HG03280 (cell line): Measurements from ENCODE around the gene TRPM7.
"Not testable (repeated sequence)": the region's sequence is repeated elsewhere in the genome, so short reads cannot be mapped to it uniquely, and the experiment has no call there.

Source experiments
- ATAC-seq: cut with Tn5 transposase; IDR thresholded peaks from one replicate; pipeline ENCODE4 v1.9.1; 2021; ENCODE audit warnings: mild to moderate bottlenecking, moderate library complexity; ENCODE audit not compliant: unreplicated experiment

Gene TRPM7

GRCh38 chr15:50590288-50590687, 96.3 kb downstream of the TRPM7 start:
- ATAC-seq, result no peak

- no peak for ATAC-seq
Observed at GRCh38 chr15:50577492-50577891, 109.1 kb downstream of the TRPM7 start.

DNA sequence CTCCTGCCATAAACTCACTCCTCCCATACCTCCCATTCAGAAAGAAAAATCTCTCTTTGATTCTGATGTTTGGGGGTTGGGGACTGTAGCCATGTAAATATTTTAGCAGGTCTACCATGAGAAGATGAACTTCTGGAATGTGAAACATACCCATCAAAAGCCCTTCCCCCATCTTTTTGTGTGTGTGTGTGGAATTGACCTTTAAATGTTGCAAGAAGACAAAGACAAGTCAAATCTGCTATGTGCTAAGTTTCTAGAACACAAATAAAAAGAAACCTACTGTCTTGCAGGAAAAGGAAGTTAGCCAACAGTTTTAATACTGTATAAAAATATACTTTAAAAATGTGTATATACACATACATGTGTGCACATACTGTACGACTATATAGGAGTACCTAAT, 110.4 kb downstream of the TRPM7 start:
- no peak for ATAC-seq

DNA sequence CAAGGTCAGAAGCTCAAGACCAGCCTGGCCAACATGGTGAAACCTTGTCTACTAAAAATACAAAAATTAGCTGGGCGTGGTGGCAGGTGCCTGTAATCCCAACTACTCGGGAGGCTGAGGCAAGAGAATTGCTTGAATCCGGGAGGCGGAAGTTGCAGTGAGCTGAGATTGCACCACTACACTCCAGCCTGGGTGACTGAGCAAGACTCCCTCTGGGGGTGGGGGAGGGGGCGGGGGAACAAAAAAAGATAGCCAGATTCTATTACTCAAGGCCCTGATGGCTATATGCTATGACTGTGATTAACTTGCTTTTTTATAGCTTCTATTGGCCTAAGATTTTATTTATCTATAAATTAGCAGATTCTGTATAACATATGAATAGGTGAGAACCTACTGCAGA, 112.8 kb downstream of the TRPM7 start:
- not testable (repeated sequence) for ATAC-seq

- no peak for ATAC-seq
Observed at GRCh38 chr15:50563756-50564155, 122.8 kb downstream of the TRPM7 start.

DNA sequence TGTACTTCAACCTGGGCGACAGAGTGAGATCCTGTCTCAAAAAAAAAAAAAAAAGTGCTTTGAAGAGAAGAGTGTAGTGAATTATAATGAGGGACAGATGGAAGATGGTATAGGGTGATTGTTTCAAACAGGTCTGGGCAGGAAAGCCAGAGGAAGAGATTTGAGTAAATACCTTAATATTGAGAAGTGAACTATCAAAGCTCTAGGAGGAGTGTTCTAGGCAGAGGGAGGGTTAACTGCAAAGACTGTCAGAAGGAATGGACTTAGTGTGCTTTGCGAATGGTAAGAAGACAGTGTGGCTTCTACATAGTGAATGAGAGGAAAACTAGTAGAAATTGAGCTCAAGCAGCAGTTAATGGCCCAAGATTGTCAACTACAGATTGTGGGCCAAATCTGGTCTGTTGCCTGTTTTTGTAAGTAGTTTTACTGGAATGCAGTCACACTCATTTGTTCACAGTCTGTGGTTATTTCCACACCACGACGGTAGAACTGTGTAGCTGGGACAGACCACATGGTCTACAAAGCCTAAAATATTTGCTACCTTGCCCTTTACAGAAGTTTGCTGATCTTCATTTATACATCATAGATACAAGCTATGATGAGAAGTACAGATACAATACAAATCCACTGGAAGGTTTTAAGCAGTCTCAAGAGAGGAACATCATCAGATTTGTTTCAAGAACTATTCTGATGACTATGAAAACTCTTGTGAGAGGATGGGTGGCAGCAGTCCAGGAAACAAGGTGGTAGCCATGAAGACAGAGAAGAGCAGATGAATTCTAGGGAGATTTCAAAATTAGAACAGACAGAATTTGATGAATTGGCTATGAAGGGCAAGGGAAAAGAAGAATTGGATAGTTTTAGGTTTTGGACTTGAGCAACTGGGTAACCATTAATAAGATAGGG, 123.6 kb downstream of the TRPM7 start:
- no peak for ATAC-seq

DNA sequence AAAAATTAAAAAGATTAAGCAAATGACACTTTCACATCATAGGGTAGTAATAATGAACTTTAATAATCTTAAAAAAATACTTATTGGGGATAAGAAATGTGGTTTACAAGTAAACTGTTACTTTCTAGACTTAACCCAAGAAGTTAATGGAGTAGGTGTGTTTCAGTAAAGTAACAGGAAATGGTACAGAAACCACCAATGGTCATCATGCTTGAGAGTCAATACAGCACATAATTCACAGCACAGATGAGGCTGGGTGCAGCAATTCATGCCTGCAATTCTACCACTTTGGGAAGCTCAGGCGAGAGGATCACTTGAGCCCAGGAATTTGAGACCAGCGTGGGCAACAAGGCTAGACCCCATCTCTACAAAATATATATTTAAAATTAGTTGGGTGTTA, 128.6 kb downstream of the TRPM7 start:
- no peak for ATAC-seq

DNA sequence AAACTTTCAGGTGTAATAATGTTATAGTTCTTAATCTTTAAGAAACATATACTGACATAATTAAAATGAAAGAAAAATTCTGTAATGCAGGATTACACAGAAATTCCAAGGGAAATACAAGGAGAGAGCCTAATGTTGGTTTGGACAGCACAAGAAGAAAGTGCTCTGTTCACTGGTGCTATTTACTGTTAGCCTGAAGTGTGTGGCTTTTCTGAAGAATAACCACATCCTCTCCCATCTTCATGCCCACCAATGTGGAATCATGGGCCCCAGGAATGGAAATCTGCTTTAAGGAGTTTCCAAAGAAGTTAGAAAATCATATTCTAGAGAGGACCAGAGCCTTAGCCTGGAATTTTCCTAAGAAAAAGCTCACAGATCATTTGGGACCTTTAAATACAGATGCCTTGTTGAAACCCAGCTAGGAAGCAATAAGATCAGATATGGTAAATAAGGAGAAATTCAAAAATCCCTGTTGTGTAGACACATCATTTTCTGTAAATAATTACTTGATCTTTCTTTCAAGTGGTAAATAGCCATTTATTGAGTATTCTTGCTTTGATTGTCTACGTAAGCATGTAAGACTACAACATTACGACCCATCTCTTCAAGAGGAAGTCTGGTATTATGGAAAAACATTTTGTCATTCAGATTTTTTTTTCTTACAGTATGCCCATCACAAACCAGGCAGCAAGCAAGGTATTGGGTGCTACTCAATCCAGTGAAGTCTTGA, 129.8 kb downstream of the TRPM7 start:
- ATAC-seq, result no peak

- ATAC-seq, result no peak
Observed at GRCh38 chr15:50552238-50552637, 134.4 kb downstream of the TRPM7 start.

- no peak for ATAC-seq
Observed at GRCh38 chr15:50549326-50549725, 137.3 kb downstream of the TRPM7 start.

- ATAC-seq, result no peak
Observed at GRCh38 chr15:50546566-50546965, 140.0 kb downstream of the TRPM7 start, which contains the start of gene USP50. Gene USP50, minus strand, starts transcription at chr15:50546666. Its CDS starts 141 bp downstream, at chr15:50546525.

GRCh38 chr15:50544368-50544767, 142.2 kb downstream of the TRPM7 start:
- ATAC-seq, result no peak

GRCh38 chr15:50543556-50543955, 143.0 kb downstream of the TRPM7 start:
- no peak for ATAC-seq

DNA sequence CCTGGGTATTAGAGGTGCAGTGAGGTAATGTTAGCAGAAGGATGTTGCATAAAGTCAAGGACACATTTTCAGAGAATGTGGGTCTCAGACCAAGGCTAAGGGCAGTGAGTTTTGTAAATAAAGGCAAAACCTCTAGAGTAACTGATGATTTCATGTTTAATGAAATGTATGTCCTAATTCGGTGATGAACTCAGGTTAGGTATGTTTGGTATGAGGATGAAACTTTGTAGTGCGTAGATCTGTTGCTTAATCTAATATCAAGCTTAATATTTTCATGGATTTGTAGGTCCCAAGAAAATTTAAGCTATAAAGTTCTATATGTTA, 143.7 kb downstream of the TRPM7 start:
- no peak for ATAC-seq

GRCh38 chr15:50531766-50532165, 154.8 kb downstream of the TRPM7 start:
- ATAC-seq, result no peak

GRCh38 chr15:50531163-50531562, 155.4 kb downstream of the TRPM7 start:
- no peak for ATAC-seq

GRCh38 chr15:50523851-50524251, 162.7 kb downstream of the TRPM7 start:
- no peak for ATAC-seq

- no peak for ATAC-seq
Observed at GRCh38 chr15:50519740-50520425, 166.7 kb downstream of the TRPM7 start.

- no peak for ATAC-seq
Observed at GRCh38 chr15:50513001-50513400, 173.6 kb downstream of the TRPM7 start.
